Right lobe of liver (tissue), 6 donors: ENCODE results near the gene RPS6KL1. TPM values are rescaled to one million over a fixed set of nuclear protein-coding genes. Genes with fewer than 3 reads are reported as not detected.

Experiments
- ATAC-seq, 4 donors: fragments of 200-7000 bp; cut with Tn5 transposase; one replicate each; pipeline ENCODE4 v1.9.1; 2020; ENCODE audit warnings: mild to moderate bottlenecking in 4 of 4, moderate library complexity in 4 of 4
- DNase-seq, 3 donors: peaks; one replicate each; pipeline ENCODE4 v3.0.0-alpha.2; 2020
- H3K27ac ChIP-seq, 3 donors: fragments of 200-600 bp; one replicate each; pipeline ENCODE4 v1.8.0; 2022
- H3K27me3 ChIP-seq, 2 donors: fragments of 200-600 bp; one replicate each; pipeline ENCODE4 v1.8.0; 2022
- H3K36me3 ChIP-seq, 4 donors: fragments of 200-600 bp; sonication (generic) in 1 of 4; one replicate each; pipeline versions ENCODE4 v1.5.1 to v1.8.0; 2017 to 2022; ENCODE audit warnings: control low read depth in 1 of 4
- H3K4me1 ChIP-seq, 4 donors: fragments of 200-600 bp; sonication (generic) in 1 of 4; one replicate each; pipeline versions ENCODE4 v1.5.1 to v1.8.0; 2017 to 2022; ENCODE audit warnings: control low read depth in 1 of 4
- H3K4me3 ChIP-seq, 3 donors: fragments of 200-600 bp; one replicate each; pipeline ENCODE4 v1.8.0; 2022
- H3K9me3 ChIP-seq, 4 donors: fragments of 200-600 bp; sonication (generic) in 1 of 4; one replicate each; pipeline versions ENCODE4 v1.5.1 to v1.8.0; 2017 to 2022; ENCODE audit warnings: control low read depth in 1 of 4
- CTCF ChIP-seq, 4 donors: fragments of 200-600 bp in 3 of 4; fragments of 450-650 bp in 1 of 4; IDR thresholded peaks; one replicate each; pipeline versions ENCODE4 v1.5.1 to v1.8.0; 2016 to 2022; ENCODE audit warnings: antibody characterized with exemption in 4 of 4, mild to moderate bottlenecking in 2 of 4
- POLR2A ChIP-seq: fragments of 450-650 bp; IDR thresholded peaks from one replicate; pipeline ENCODE4 v1.6.1; 2017; ENCODE audit warnings: antibody characterized with exemption, mild to moderate bottlenecking
- WGBS: methylation state at CpG from one replicate; pipeline ENCODE4 v1.1.6; 2018; ENCODE audit warnings: low coverage, low lambda C conversion rate; ENCODE audit not compliant: insufficient coverage; ENCODE audit errors: missing lambda C conversion rate; 5-methylcytosine and 5-hydroxymethylcytosine counted together
- intact Hi-C, 2 donors: fragments of 100-400 bp; cut with DNase I; formaldehyde crosslinking; loops; one replicate each; pipeline versions ENCODE4 v1.11.2 to v1.14.1; 2022
- total RNA-seq, 6 experiments: library from RNA; depleted of rRNA in 2 of 6; stranded (reverse); fragments of >200 nt in 2 of 6; fragmentation: NEBNext Ultra II Directional in 3 of 6; extraction: Animal tissue kit (Norgen Biotek cat#: 25700) in 3 of 6; gene quantifications; one replicate each; pipeline versions ENCODE4 v1.1.0 to v1.2.4, GENCODE V29; 2016 to 2023
- donor health status: DM: no; HTN: yes; CAD: no.
- donor health status: DM: no; HTN: no; CAD: no.
- donor health status: DM: no; HTN: no; CAD: no.
- donor health status: DM: no; HTN: yes; CAD: no.
- donor health status: DM: no; HTN: yes; CAD: no.

Gene RPS6KL1
- total RNA-seq, 6 experiments from 2014 or later, result 3.9 to 7.9 (median 4.9) TPM

GRCh38 chr14:74953686-74954085 lies 30.6 kb upstream of the RPS6KL1 start:
- WGBS, result no CpG with 5 or more reads among the region's 5 CpGs
- Histone ChIP-seq H3K9me3 (no peaks in the 10 kb centered on the region), H3K4me1 (peaks cover 0 to 4% (median 0%) of the 10 kb centered on the region in 4 donors), H3K4me3 (peak overlapping the region in 1 of 3 donors; percentile 48), H3K27ac (no peak overlapping the region), H3K36me3 (no peaks in the 10 kb centered on the region), H3K27me3 (no peaks in the 10 kb centered on the region)
- ATAC-seq (no peak), DNase-seq (no peak)
- TF ChIP-seq CTCF (IDR thresholded peaks at IDR 0.05) (no peak), POLR2A (no peak)
- intact Hi-C loops, result no loop called here

DNA sequence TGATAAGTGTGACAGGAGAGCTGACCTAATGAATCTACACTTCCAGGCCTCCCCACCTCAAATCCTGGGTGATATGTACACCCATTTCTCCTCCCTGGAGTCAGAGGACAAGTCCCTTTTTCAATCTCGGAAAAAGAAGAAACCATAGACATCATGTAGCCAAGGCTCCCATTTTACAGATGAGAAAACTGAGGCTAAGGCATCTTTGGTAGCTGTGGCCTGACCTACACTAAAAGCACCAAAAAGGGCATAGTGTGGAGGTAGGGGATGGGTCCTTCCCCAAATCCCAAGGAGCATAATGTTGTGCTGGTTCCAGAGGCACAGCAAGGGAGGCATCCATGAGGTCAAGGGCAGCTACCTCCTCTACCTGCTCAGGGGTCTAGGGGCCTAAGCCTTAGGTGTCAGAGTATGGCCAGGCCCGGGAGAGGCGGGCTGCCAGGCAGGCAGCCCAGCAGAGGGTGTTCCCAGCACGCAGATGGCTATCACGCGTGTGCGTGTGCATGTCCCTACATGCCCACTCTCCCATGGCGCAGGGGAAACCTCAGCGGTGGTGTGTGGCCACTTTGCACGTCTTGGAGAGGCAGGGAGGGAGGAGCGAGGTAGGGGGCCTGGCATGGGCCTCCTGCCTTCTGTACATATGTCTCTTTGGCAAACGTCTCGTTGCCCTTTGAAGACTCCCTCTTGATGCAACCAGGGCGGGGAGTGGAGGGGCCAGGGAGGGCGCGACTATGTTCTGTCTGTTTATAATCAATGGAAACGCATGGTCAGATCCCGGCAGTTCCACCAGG lies 29.8 kb upstream of the RPS6KL1 start:
- no peak overlapping the region for H3K27ac ChIP-seq
- H3K27me3 ChIP-seq, result no peaks in the 10 kb centered on the region
- no peak for TF ChIP-seq CTCF (IDR thresholded peaks at IDR 0.05)
- TF ChIP-seq POLR2A, result no peak
- intact Hi-C loops, result no loop called here
- H3K4me1 ChIP-seq, result peaks cover 0 to 4% (median 0%) of the 10 kb centered on the region in 4 donors
- H3K4me3 ChIP-seq, result no peak overlapping the region
- H3K9me3 ChIP-seq, result no peaks in the 10 kb centered on the region
- no peak for DNase-seq
- no peak for ATAC-seq
- no peaks in the 10 kb centered on the region for H3K36me3 ChIP-seq
- 63% methylated on average over 1 of the region's 18 CpGs for WGBS

DNA sequence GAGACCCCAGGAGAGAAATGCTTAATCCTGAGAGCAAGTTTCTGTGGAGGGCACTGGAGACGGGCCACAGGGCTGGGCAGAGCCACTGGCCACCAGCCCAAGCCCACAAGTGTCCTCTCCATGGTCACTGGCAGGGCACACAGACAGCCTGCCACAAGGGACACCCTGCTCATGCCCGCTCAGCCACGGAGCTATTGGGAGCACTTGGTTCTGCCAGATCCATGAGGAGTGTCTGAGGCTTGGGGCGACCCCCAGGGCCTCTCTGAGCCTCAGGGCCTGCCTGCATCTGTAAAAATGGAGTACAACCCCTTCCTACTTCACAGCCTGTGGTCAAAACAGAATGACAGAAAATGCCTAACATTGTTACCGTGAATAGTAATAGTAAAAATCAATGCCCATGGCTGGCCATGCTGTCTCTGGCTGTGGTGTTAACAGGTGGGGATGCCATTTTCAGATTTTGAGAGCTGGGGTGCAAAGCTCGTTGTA lies 29.2 kb upstream of the RPS6KL1 start:
- intact Hi-C loops, result no loop called here
- WGBS, result 48% methylated on average over 2 of the region's 6 CpGs
- ATAC-seq (no peak), DNase-seq (no peak)
- no peaks in the 10 kb centered on the region for H3K27me3 ChIP-seq
- peaks cover 0 to 4% (median 0%) of the 10 kb centered on the region in 4 donors for H3K4me1 ChIP-seq
- H3K4me3 ChIP-seq, result no peak overlapping the region
- no peaks in the 10 kb centered on the region for H3K9me3 ChIP-seq
- H3K27ac ChIP-seq, result no peak overlapping the region
- no peak for TF ChIP-seq CTCF (IDR thresholded peaks at IDR 0.05)
- no peak for TF ChIP-seq POLR2A
- H3K36me3 ChIP-seq, result no peaks in the 10 kb centered on the region

DNA sequence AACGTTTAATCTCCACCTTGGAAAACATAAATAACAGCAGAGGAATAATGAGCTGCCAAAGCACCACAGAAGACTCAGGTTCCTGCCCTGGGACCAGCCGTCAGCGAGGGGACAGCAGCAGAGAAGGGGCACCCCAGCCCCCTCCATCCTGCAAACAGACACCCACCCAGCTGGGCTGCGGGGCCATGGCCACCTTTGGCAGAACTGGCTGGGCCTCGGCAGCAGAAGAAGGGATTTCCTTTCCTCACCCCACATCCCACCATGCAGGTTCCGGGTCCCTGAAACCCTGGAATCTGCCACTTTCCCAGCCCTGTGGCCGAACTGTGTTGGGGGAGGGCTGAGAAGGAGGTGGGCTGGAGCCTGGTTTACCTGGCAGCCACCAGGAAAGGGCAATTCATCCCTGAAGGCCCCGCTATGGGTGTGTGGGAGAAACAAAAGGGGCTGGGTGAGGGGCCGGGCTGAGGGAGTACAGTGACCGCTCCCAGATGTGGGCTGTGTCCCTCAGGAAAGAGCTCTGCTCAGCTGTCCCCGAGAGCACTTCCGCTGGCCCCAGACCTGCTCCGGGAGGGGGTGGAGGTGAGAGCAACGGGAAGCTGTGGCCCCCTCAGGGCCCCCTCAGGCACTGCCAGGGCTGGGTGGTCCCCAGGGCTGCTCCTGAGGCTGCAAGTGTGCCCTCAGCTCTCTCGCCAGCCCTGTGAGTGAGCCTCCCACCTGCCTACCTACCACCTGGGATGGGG lies 28.6 kb upstream of the RPS6KL1 start:
- no peak for ATAC-seq
- Histone ChIP-seq H3K27ac (no peak overlapping the region), H3K4me3 (no peak overlapping the region), H3K4me1 (peaks cover 0 to 4% (median 0%) of the 10 kb centered on the region in 4 donors), H3K9me3 (no peaks in the 10 kb centered on the region), H3K27me3 (no peaks in the 10 kb centered on the region), H3K36me3 (no peaks in the 10 kb centered on the region)
- 82% methylated on average over 3 of the region's 15 CpGs for WGBS
- no peak for DNase-seq
- intact Hi-C loops, result no loop called here
- TF ChIP-seq CTCF (IDR thresholded peaks at IDR 0.05), result no peak
- TF ChIP-seq POLR2A, result no peak
